ENCODE results near the gene MUC3A. TPM values are rescaled to one million over a fixed set of nuclear protein-coding genes. Genes with fewer than 3 reads are reported as not detected.

The MUC3A gene
- polyA plus RNA-seq, 3 donors = 0.69 to 1.2 (median 0.72) TPM

DNA sequence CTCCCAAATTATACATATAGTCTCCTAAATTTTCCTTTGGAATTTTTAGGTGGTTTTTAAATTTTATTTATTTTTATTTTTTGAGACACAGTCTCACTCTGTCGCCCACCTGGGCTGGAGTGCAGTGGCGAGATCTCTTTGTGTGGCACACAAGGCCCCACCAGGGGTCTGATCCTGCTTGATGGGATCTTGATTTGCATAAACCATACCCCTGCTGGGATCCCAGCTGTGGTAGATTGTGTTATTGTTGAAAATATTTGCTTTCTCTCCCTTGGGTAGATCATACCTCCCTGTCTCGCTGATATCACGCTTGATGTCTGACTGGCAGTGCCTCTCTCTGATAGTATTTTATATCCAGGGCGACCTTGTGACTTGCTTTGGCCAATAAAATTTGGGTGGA lies 5.6 kb upstream of the MUC3A start:
- no peak for DNase-seq (ENCODE audit: extremely low read depth in 1 of 11, low read depth in 9 of 11, low spot score in 4 of 11)

DNA sequence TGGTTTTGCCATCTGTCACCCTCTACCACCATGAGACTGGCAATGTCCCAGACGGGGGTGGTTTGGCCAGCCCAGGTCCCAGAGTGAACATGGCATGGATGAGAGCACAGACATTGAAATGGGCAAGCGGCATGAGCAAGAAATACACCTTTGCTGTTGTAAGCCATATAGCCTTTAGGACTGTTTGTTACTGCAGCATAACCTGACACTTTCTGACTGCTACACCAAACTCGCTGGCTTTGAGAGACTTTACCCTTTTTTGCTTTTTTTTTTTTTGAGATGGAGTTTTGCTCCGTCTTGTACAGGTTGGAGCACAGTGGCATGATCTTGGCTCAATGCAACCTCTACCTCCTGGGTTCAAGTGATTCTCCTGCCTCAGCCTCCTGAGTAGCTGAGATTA lies 5.2 kb upstream of the MUC3A start:
- DNase-seq (ENCODE audit: extremely low read depth in 1 of 11, low read depth in 9 of 11, low spot score in 4 of 11) = no peak

DNA sequence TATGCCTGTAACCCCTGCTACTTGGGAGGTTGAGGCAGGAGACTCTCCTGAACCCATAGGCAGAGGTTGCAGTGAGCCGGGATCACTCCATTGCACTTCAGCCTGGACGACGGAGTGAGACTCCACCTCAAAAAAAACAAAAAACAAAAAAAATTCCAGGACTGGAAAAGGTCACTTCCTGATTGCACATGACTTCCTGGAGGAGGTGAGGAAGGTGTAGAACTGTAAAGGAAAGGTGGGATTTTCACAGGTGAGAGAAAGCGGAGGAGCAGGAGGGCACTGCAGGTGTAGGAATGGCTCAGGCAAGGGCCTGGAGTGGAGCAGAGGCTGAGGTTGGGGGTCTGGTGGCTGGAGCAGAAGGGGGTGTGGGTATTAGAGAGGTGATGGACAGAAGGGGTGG lies 3.2 kb upstream of the MUC3A start:
- no peak for DNase-seq (ENCODE audit: extremely low read depth in 1 of 11, low read depth in 9 of 11, low spot score in 4 of 11)

DNA sequence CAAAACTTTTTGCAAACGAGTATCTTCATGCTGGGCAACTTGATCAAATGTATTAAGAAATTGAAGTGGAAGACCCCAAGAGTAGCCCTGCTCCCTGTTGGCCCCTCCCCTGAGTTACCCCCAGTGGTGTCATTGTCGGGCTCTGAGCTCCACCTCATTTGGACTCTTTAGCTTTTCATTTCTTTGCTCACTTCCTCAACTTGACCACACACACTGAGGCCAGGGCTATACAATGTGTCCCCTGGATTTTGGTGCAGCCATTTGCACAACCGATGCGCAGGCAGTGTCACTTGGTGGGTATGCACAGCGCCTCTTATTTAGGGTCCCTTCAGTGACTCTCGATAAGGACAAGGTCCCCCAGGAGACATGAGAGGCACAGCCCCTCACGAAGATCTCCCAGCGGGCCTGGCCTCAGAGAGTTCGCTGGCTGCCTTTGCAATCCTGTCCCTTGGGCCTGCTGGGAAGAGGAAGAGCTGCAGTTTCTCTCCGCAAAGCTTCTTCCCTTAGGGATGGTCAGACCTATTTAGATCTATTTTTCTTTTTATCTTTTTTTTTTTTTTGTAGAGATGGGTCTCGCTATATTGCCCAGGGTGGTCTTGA lies 2.5 kb upstream of the MUC3A start:
- no peak for DNase-seq (ENCODE audit: extremely low read depth in 1 of 11, low read depth in 9 of 11, low spot score in 4 of 11)

DNA sequence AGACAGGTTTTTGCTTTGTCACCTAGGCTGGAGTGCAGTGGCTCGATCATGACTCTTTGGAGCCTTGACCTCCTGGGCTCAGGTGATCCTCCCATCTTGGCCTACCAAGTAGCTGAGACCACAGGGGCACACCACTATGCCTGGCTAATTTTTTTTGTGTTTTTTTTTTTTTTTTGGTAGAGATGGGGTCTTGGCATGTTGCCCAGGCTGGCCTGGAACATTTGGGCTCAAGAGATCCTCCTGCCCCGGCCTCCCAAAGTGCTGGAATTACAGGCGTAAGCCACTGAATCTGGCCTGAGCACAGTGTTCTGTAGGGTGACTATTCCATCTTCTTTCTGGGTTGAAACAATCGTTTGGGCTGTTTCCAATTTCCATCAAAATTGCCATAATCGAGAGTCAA lies 1.5 kb upstream of the MUC3A start:
- no peak for DNase-seq (ENCODE audit: extremely low read depth in 1 of 11, low read depth in 9 of 11, low spot score in 4 of 11)

DNA sequence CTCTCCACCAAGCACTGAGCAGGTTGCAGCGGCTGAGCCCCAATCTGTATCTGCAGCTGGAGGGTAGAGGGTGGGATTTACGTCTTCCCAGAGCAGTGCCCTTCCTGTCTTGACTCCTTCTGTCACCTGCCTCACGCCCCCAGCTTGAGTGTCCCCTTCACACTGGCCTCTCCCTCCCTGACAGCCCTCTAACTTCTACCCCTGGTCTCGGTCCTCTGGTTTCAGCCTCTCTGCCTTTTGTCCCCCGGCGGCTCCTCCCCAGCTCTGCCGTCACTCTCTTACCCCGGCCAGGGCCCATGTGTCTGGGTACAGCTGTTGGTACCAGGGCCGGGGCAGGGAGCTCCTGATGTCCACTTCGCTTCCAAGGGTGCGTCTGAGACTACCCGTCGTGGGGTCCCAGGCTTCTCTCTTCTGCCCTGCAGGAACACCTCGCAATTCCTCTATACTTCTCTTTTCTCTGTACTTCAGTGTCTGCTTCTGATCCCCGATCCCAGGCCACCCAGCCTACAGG lies 654 bp downstream of the MUC3A start:
- DNase-seq (ENCODE audit: extremely low read depth in 1 of 11, low read depth in 9 of 11, low spot score in 4 of 11) = no peak

DNA sequence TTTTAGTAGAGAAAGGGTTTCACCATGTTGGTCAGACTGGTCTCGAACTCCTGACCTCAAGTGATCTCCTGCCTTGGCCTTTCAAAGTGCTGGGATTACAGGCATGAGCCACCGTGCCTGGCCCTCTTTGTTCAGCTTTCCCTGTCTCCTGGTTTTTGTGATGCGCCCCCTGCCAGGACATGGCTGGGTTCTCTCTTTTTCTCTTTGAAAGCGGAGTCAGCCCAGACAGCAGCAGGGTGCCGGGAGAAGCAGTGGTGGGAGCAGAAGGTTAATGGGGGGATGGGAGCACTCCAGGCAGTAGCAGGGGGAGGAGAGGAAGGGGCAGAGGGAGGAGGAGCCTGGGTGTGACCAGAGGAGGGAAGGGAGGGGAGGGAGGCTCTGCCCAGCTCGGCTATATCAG lies 1.8 kb downstream of the MUC3A start:
- DNase-seq (ENCODE audit: extremely low read depth in 1 of 11, low read depth in 9 of 11, low spot score in 4 of 11) = no peak

DNA sequence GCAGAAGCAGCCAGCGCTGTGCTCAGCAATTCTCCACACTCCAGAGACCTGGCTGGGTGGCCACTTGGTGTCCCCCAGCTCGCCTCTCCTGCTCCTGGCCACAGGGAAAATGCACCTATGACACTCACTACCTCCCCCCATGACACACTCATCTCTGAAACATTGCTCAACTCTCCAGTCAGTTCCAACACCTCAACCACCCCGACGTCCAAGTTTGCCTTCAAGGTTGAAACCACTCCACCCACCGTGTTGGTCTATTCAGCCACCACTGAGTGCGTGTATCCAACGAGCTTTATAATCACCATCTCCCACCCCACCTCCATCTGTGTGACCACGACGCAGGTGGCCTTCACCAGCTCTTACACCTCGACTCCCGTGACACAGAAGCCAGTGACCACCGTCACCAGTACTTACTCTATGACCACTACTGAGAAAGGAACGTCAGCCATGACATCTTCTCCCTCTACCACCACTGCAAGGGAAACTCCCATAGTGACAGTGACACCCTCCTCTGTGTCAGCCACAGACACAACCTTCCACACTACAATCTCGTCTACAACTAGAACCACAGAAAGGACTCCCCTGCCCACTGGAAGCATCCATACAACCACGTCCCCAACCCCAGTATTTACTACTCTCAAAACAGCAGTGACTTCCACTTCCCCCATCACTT lies 2.7 kb downstream of the MUC3A start:
- no peak for DNase-seq (ENCODE audit: extremely low read depth in 1 of 11, low read depth in 9 of 11, low spot score in 4 of 11)

DNA sequence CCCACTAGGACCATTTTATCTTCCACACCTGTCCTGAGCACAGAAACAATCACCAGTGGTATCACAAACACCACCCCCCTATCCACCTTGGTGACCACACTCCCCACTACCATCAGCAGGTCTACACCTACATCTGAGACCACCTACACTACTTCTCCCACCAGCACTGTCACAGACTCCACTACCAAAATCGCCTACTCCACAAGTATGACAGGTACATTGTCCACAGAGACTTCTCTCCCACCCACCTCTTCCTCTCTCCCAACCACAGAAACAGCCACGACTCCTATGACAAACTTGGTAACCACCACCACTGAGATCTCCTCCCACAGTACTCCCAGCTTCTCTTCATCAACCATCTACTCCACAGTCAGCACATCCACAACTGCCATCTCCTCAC lies 3.3 kb downstream of the MUC3A start:
- DNase-seq (ENCODE audit: extremely low read depth in 1 of 11, low read depth in 9 of 11, low spot score in 4 of 11) = no peak

DNA sequence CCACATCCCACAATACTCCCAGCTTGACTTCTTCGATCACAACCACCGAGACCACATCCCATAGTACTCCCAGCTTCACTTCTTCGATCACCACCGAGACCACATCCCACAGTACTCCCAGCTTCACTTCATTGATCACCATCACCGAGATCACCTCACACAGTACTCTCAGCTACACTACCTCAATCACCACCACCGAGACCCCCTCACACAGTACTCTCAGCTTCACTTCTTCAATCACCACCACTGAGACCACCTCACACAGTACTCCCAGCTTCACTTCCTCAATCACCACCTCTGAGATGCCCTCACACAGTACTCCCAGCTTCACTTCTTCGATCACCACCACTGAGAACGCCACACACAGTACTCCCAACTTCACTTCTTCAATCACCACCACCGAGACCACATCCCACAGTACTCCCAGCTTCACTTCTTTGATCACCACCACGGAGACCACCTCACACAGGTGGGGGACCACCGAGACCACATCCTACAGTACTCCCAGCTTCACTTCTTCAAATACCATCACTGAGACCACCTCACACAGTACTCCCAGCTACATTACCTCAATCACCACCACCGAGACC lies 8.6 kb downstream of the MUC3A start:
- no peak for DNase-seq (ENCODE audit: extremely low read depth in 1 of 11, low read depth in 9 of 11, low spot score in 4 of 11)

DNA sequence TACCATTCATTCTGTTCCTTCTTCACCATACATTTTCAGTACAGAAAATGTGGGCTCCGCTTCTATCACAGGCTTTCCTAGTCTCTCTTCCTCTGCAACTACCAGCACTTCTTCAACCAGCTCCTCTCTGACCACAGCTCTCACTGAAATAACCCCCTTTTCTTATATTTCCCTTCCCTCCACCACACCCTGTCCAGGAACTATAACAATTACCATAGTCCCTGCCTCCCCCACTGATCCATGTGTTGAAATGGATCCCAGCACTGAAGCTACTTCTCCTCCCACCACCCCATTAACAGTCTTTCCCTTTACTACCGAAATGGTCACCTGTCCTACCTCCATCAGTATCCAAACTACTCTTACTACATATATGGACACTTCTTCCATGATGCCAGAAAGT lies 10.6 kb downstream of the MUC3A start:
- no peak for DNase-seq (ENCODE audit: extremely low read depth in 1 of 11, low read depth in 9 of 11, low spot score in 4 of 11)

DNA sequence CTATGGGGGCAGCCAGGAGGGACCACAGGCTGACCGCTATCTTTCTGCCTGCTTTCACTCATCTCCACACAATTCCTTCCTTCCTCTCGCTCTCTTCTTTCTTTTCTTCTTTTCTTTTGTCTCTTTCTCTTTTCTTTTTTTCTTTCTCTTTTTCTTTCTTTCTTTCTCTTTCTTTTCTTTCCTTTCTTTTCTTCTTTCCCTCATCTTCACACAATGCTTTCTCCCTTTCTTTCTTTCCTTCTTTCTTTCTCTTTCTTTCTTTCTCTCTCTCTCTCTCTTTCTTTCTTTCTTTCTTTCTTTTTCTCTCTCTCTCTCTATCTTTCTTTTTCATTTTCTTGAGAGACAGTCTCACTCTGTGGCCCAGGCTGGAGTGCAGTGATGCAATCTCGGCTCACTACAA lies 13.2 kb downstream of the MUC3A start:
- DNase-seq (ENCODE audit: extremely low read depth in 1 of 11, low read depth in 9 of 11, low spot score in 4 of 11) = no peak

DNA sequence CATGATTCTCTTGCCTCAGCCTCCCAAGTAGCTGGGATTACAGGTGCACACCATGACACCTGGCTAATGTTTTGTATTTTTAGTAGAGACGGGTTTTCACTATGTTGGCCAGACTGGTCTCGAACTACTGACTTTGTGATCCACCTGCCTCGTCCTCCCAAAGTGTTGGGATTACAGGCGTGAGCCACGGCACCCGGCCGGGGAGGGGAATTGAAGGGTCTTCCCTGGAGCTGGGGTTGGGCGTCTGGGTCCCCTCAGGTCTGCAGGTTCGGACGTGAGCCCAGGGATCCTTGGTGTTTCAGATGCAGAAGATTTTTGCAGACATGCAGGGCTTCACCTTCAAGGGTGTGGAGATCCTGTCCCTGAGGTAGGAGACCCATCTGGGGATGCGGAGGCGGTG lies 14.1 kb downstream of the MUC3A start:
- DNase-seq (ENCODE audit: extremely low read depth in 1 of 11, low read depth in 9 of 11, low spot score in 4 of 11) = no peak

DNA sequence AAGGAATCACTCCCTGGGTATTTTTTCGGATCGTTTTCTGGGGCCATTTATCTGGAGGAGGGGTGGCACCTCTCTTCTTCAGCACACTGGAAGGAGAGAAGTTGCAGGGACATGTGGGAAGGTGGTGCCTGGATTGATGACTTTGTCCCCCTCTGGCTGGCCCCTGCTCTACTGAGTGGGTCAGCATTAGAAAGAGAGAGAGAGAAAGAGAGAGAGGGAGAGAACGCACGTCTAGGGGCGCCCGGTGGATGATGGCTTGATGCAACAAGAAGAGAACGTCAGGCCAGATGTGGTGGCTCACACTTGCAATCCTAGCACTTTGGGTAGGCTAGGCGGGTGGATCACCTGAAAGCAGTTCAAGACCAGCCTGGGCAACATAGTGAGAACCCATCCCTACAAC lies 14.5 kb downstream of the MUC3A start:
- no peak for DNase-seq (ENCODE audit: extremely low read depth in 1 of 11, low read depth in 9 of 11, low spot score in 4 of 11)

DNA sequence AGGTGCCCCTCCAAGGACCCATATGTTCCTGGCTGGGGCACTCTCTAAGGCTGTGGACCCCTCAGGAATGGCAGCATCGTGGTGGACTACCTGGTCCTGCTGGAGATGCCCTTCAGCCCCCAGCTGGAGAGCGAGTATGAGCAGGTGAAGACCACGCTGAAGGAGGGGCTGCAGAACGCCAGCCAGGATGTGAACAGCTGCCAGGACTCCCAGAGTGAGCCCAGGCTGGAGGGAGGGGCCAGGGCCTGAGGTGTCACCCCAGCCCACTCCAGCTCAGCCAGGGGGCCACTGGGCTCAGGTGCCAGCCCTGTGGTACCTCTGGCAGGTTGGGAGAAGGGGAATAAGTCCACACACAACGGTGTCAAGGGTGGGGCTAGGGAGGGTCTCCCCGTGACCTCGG lies 15.3 kb downstream of the MUC3A start:
- DNase-seq (ENCODE audit: extremely low read depth in 1 of 11, low read depth in 9 of 11, low spot score in 4 of 11) = no peak

DNA sequence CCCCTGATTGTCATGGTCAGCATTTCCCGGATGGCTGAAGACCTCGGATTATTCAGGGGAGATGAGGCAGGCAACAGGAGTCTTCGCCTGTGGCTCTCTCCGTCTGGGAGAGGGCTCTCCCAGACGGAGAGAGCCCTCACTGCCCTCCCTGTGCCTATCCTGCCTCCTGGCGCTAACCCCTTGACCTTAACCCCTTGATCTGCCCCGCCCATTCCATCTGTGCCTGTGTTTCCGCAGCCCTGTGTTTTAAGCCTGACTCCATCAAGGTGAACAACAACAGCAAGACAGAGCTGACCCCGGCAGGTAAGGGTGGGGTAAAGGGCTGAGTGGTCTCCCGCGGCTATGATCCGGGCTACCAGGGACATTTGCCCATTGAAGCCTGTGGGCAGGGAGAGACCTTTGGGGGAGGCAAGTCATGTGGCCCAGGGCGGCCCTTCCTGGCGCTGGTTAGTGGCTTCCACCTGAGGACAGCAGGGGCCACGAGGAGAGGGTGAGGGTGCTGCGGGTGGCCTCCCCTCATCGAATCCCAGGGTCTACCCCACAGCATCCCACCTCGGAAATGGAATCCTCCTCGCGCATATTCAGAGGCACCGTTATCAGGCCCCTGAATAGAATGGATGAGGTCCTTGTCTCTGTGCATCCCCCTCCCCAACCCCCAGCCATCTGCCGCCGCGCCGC lies 15.8 kb downstream of the MUC3A start:
- DNase-seq (ENCODE audit: extremely low read depth in 1 of 11, low read depth in 9 of 11, low spot score in 4 of 11) = no peak

DNA sequence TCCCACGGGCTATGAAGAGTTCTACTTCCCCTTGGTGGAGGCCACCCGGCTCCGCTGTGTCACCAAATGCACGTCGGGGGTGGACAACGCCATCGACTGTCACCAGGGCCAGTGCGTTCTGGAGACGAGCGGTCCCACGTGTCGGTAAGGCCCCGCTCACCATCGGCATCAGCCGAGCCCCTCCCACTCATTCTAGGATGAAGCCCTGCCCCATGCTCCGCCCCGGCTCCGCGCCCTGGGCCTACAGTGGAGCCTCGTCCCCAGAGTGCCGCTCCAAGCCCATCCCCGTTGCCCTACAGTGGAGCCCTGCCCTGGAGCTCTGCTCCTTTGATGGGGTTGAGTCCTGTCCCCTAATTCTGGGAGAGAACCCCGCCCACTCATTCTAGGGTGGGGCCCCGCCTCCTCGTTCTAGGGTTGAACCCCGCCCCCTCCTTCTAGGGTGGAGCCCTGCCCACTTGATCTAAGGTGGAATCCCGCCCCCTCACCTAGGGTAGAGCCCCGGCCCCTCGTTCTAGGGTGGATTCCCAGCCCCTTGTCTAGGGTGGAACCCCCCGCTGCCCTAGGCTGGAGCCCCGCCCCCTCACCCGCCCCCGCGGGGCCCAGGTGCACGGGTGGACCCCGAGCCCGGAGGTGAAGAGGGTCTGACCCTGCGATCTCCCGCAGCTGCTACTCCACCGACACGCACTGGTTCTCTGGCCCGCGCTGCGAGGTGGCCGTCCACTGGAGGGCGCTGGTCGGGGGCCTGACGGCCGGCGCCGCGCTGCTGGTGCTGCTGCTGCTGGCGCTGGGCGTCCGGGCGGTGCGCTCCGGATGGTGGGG lies 16.6 kb downstream of the MUC3A start:
- peak in 8 of 11 donors; percentile 52 to 80 (median 74) for DNase-seq (ENCODE audit: extremely low read depth in 1 of 11, low read depth in 9 of 11, low spot score in 4 of 11)

DNA sequence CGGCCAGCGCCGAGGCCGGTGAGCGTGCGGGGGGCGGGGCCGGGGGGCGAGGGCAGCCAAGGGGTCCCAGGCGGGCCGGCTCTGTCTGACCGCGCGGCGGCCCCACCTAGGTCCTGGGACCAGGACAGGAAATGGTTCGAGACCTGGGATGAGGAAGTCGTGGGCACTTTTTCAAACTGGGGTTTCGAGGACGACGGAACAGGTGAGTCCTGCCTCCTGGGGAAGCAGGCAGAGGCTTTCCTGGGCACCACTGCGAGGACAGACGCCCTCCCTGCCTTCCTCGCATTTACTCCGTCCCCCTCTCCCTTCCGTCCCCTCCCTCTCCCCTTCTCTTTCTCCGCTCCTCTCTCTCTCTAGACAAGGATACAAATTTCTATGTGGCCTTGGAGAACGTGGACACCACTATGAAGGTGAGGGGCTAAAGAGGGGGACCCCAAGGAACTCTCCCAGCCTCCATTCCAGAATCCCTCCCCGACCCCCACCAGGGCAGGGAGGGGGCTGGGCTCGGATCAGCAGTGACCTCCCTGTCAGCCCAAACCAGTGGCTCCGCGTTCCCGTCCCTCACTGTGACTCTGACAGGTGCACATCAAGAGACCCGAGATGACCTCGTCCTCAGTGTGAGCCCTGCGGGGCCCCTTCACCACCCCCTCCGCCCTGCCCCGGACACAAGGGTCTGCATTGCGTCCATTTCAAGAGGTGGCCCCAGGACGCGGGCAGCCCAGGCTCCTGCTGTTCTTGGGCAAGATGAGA lies 17.4 kb downstream of the MUC3A start:
- no peak for DNase-seq (ENCODE audit: extremely low read depth in 1 of 11, low read depth in 9 of 11, low spot score in 4 of 11)
